ENCODE results near the gene TEAD1.
"Not testable (repeated sequence)": the region's sequence is repeated elsewhere in the genome, so short reads cannot be mapped to it uniquely, and the experiment has no call there.

TEAD1 gene

GRCh38 chr11:12737024-12737423, 62.8 kb downstream of the TEAD1 start:
- no peak for DNase-seq (ENCODE audit: low spot score)

DNA sequence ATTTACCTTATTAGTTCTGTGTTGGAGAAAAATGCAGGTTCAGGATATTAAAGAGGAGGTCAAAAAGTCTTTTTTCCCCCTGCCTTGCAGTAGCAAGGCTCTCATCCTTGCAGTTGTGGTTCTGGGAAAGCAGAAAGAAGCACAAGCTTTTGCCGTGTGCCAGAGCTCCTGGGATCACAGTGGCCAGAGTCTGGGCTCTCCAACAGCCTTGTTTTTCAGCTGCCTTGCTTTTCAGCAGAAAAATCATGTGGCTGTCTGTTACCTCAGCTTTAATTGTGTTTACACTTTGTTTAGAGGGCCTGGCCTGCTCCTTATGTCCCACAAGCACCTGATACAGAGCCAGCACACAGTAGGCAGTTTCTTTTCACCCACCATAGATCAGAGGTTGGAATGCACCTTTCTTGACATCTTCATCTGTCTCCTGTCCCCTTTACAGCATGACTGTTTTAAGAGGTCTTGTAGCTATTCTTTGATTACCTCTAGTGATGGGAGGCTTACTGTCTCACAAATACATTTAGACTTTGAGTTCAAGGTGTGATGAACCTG, 67.5 kb downstream of the TEAD1 start:
- DNase-seq (ENCODE audit: low spot score), result no peak

- DNase-seq (ENCODE audit: low spot score), result no peak
Observed at GRCh38 chr11:12743834-12744449, 69.7 kb downstream of the TEAD1 start.

DNA sequence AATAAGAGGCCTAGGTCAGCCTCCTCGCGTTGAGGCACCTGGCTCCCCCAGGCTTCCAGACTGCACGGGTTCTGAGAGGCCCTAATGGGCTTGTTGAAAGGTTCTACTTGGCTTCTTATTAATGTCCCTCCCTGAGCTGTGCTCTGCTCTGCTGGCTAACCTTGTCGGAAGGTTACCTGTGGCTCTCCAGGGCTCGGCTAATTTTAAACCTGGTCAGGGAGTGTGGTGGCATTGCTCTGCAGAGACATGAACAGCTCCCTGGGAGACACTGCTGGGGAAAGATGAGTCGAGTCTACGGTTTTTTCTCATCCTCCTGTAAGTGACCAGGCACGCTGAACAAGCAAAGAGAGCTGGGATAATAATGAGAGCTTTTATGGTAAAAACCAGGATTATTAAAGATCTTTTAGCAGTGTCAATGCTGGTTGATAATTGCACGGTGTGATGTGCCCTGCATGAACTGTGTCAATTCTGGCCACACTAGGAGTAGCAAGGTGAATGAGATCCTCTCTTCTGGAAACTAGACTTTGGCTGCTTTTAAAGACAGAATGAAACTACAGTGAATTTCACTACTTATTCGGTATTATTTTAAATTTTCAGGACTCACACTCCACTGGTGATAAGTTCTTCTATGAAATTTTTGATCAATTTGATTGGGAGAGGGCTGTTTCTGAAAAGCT, 70.7 kb downstream of the TEAD1 start:
- no peak for DNase-seq (ENCODE audit: low spot score)

GRCh38 chr11:12745787-12746186, 71.6 kb downstream of the TEAD1 start:
- no peak for DNase-seq (ENCODE audit: low spot score)

DNA sequence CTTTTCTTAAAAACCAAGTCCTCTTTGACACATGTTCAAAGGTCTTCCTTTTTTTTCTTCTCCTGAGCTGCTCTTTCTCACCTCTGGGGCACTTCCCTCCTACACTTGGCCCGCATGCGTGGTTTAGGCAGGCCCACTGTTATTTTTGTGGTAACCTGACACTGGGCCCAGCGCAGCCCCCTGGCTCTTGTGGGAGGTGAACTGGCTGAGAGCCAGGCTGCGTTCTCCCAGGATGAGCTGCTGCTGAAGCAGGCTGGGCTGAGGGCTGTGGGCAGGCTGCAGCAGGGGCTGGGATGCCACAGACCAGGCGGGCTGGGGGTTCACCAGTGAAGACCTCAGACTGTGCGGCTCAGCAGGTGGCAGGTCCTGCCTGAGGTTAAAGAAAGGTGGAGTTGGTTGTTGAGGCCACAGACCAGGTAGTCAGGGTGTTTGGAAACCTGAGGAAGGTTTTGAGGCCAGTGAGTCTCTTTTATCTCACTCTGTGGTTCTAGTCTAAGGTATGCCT, 72.4 kb downstream of the TEAD1 start:
- no peak for DNase-seq (ENCODE audit: low spot score)

- no peak for DNase-seq (ENCODE audit: low spot score)
Observed at GRCh38 chr11:12748561-12748960, 74.3 kb downstream of the TEAD1 start.

GRCh38 chr11:12749442-12749841, 75.2 kb downstream of the TEAD1 start:
- no peak for DNase-seq (ENCODE audit: low spot score)

DNA sequence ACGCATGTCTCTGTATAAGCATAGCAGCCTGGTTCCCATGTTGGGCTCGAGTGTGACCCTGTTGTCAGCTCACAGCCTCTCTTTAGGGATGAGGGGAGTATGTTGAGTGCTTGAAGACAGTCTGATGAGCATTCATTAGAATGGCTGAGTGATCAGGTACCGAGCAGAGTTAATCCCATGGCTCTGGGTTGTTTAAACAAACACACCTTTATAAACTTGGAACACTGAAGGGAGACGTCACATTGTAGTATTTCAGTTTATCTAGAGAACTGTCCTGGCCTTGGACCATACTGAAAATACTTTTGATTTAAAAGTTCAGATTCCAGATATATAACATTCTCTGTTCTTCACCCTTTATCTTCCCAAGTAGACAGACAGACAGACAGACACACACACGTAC, 76.0 kb downstream of the TEAD1 start:
- no peak for DNase-seq (ENCODE audit: low spot score)

GRCh38 chr11:12752868-12753524, 78.8 kb downstream of the TEAD1 start:
- no peak for DNase-seq (ENCODE audit: low spot score)

DNA sequence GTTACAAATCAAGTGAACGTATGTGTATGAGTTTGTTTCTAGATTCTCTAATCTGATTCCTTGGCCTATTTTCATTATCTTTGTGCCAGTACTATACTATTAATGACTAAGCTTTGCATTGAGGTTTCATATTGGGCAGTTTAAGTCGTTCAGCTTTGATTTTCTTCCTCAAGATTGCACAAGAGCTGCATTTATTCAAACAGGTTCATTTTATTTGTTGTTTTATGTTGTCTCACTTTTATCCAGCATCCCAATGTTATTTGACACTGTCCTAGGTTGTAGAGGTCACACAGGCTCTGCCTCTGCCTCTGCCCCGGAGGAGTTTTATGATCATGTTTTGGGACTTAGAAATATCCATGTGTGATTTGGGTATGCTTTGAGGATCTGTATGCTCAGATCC, 79.8 kb downstream of the TEAD1 start:
- DNase-seq (ENCODE audit: low spot score), result no peak

GRCh38 chr11:12754582-12755234, 80.5 kb downstream of the TEAD1 start:
- DNase-seq (ENCODE audit: low spot score), result no peak

- no peak for DNase-seq (ENCODE audit: low spot score)
Observed at GRCh38 chr11:12755510-12756453, 81.6 kb downstream of the TEAD1 start.

GRCh38 chr11:12756454-12756806, 82.2 kb downstream of the TEAD1 start:
- no peak for DNase-seq (ENCODE audit: low spot score)

DNA sequence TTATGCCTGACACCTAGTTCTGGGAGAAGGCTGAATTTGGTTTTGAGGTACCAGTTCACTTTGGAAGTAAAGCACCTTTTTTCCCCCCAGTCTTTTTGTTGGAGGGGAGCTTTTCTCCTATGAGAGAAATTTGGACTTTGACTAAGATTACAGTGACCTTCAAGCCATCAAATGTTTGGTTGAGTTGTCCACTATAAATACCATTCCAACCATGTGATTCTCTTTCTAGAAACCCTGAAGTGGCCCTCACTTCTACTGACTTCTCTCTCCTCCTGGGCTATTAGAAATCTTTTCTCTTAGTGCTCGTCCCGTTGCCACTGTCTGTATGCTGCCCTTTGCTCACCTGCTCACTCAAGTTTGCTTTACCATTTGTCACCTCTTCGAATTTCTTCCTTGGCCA, 82.6 kb downstream of the TEAD1 start:
- no peak for DNase-seq (ENCODE audit: low spot score)

- DNase-seq (ENCODE audit: low spot score), result no peak
Observed at GRCh38 chr11:12757416-12757815, 83.2 kb downstream of the TEAD1 start.

- not testable (repeated sequence) for DNase-seq (ENCODE audit: low spot score)
Observed at GRCh38 chr11:12758117-12758516, 83.9 kb downstream of the TEAD1 start.

- peak; percentile 58 for DNase-seq (ENCODE audit: low spot score)
Observed at GRCh38 chr11:12761029-12761428, 86.8 kb downstream of the TEAD1 start.

- no peak for DNase-seq (ENCODE audit: low spot score)
Observed at GRCh38 chr11:12762278-12762677, 88.1 kb downstream of the TEAD1 start.

DNA sequence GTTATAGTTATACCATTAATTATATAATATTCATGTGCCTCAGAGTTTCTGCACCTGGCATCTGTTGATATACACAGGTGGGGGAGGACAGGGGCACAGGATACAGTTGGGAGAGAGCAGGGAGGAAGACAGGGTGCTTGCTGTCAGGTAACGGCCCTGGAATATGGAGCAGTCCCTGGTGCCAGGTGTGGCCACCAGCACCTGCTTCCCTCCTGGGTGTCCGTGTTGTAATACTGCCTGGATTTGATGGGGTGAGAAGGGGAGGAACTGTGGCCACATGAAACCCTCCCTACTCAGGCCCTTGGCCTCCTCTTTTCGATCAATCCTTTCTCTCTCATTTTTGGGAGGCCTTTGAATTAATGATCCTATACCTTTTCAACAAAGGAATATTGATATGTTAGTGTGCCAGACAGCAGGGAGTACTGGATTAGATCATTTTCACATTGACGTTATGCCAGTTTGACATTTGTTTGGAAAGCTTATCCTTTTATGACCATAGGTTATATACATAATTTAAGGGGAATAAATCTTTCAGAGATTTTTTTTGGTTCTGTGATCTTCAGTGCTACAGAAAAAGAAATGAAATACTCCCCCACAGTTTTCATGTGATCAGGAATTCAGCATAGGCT, 88.6 kb downstream of the TEAD1 start:
- no peak for DNase-seq (ENCODE audit: low spot score)

Data from COLO829 (cell line).